NCI-H187 treated with DMSO at 0.1 percent for 48 hours (cell line): Measurements from ENCODE around the gene DNAH14.
"Not testable (repeated sequence)": the region's sequence is repeated elsewhere in the genome, so short reads cannot be mapped to it uniquely, and the experiment has no call there.

Experiments used
- DNase-seq: peaks from one replicate; lab custom pipeline; 2025; lab: John Stamatoyannopoulos, UW

The DNAH14 gene

DNA sequence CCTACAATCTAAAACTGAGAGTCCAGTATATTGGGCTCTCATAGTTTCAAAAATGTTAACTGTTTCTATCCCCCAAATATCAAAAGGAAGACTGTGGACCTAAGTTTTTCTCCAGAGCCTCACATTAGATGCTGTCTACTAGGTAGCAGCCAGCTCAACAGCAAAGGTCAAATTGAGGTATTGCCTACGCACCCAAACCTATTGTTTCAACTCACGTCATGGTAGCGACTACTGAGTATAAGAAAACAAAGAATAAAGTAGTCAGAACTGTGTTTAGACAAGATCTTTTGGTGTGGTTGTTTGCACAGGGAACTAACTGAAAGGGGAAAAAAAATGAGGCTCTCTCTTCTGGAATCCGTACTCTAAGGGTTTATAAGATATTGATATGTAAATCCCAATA lies 325.2 kb downstream of the DNAH14 start:
- no peak for DNase-seq

DNA sequence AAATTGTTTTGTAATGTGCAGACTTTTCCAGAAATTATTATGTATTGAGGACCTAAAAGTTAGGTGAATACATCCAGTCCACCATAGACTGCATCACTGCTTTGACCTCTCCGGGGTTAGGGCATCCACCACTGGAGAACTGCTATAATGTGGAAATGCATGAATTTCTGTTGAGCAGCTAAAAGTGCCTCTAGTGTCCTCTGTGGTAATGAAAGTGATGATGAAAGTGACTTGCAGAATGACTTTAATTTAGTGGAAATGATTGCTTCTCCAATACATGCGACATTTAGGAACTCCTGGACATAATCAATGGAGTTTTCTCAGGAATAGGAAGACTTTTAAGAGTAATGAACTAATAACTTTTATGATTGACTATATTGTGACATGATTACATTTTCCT lies 327.6 kb downstream of the DNAH14 start:
- no peak for DNase-seq

DNA sequence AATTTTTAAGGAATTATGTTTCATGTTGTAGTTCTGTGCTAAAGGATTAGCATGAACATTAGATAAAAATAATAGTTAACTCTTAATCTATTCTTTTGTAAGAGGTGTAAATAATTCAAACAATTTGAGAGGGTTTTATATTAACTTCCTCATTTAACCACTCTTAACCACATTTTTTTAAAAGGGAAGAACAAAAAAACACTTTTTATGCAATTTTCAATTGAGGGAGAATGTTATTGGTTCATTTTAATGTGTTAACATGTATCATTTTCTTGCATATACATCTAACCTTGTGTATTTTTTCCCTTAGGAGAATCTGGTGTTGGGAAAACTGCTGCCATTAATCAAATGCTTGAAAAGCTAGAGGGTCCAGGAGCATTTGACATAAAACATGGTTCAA lies 329.3 kb downstream of the DNAH14 start:
- no peak for DNase-seq

DNA sequence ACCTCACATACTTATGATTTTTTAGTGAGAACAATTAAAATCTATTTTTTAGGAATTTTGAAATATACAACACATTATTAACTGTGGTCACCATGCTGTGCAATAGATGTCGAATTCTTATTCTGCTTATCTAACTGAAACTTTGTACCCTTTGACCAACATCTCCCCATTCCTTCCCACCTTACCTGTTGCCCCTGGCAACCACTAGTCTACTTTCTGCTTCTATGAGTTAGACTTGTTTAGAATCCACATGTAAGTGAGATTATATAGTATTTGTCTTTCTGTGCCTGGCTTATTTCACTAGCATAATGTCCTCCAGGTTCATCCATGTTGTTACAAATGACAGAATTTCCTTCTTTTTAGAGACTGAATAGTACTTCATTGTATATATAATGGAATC lies 330.1 kb downstream of the DNAH14 start:
- DNase-seq: no peak

DNA sequence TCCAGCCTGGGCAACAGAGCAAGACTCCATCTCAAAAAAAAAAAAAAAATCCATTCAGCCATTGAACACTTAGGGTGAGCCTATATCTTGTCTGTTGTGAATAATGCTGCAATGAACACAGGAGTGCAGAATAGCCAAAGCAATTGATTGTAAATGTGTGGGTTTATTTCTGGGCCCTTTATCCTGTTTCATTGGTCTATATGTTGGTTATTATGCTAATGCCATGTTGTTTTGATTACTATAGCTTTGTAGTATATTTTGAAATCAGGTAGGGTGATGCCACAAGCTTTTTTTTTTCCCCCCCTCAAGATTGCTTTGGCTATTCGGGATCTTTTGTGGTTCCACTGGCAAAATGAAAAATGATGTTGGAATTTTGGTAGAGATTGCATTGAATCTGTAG lies 330.8 kb downstream of the DNAH14 start:
- no peak for DNase-seq

DNA sequence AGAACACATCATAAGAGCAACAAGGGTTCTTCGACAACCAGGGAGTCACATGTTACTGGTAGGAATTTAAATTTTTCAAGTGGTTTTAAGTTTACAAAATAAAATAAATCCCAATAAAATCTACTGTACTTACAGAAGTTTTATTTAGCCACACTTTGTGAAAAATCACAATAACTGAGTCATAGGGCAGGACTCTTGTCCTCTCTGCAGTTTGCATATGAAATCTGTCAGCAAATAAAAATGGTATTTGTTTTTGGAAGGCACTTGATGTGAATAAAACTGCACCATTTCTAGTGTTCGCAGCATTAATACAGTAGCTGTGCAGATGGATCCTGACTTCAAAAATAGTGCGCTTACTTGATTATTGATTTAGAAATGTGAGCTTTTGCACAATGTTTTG lies 348.0 kb downstream of the DNAH14 start:
- DNase-seq: no peak

DNA sequence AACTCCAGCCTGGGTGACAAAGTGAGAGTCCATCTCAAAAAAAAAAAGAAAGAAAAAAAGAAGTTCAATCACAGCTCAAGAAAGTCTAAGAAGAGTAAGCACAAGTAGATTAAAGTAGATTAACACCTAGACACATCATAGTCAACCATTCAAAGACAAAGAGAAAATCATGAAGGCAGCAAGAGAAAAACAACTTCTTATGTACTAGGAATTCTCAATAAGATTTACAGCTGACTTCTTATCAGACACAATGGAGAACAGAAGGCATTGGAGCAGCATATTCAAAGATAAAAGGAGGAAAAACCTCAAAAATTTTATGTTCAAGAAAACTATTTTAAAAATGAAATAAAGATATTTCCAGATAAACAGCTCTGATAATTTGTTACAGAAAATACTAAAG lies 351.1 kb downstream of the DNAH14 start:
- DNase-seq: no peak

DNA sequence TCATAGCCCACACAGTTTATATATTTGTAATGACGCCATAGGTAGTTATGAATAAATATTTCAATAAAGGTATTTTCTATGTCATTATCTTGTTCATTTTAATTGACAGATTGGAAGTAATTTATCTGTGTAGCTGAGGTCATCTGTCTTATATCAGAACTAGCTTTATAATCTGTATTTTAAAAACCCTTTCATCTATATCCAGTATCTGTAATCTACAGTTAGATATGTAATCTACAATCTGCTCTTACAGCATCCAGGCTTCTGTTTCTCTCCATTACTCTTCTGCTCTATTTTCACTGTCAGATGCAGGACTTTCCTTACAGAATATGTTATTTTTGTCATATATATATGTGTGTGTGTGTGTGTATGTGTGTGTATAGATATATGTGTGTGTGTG lies 360.8 kb downstream of the DNAH14 start:
- DNase-seq: no peak

DNA sequence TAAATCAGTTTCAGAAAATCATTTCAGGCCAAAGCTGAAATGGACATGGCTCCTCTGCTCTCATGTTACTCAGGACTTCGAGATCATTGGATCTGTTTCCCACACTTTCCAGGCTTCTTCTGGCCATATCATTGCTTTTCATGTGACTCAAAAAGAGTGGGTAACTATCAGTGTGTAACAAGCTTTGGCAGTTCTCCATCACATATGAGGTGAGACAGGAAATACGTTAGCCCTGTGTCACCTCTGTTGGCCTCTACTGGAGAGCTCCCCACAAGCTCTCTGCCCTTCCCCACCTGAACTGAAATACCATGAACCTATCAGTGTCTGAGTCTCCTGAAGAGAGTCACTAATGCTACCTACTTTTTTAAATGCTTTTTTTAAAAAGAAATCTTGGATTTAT lies 370.1 kb downstream of the DNAH14 start:
- no peak for DNase-seq

DNA sequence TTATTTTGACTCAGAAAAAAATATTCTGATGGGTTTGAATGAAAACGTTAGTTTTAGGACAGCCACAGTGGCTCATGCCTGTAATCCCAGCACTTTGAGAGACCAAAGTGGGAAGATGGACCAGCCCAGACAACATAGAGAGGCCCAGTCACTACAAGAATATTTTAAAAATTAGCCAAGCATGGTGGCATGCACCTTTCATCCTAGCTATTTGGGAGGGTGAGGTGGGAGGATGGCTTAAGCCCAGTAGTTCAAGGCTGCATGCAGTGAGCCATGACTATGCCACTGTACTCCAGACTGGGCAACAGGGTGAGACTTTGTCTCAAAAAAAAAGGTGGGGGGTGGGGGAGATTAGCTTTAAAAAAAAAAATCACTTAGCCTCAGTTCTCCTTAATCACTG lies 370.9 kb downstream of the DNAH14 start:
- no peak for DNase-seq

DNA sequence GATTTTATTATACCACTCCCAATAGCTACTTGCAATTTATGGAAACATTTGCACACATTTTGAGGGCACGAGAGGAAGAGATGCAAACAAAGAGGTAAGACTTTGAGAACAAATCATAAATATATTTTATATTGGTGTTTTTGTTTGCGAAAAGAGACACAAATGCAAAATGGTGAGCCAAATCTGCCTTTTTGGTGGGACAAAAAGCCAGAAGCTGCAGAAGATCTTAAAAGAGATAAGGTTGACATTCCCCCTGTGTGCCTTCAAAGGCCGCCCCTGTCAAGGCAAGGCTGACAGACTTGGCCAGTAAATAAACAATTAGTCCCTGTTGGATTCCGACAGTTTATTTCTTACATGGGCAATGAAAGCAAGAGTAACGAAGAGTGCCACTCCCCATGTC lies 375.5 kb downstream of the DNAH14 start:
- no peak for DNase-seq

DNA sequence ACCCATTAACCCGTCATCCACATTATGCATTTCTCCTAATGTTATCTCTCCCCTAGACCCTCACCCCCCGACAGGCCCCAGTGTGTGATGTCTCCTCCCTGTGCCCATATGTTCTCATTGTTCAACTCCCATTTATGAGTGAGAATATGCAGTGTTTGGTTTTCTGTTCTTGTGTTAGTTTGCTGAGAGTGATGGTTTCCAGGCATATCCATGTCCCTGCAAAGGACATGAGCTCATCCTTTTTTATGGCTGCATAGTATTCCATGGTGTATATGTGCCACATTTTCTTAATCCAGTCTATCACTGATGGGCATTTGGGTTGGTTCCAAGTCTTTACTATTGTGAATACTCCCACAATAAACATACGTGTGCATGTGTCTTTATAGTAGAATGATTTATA lies 381.1 kb downstream of the DNAH14 start:
- DNase-seq: not testable (repeated sequence)

DNA sequence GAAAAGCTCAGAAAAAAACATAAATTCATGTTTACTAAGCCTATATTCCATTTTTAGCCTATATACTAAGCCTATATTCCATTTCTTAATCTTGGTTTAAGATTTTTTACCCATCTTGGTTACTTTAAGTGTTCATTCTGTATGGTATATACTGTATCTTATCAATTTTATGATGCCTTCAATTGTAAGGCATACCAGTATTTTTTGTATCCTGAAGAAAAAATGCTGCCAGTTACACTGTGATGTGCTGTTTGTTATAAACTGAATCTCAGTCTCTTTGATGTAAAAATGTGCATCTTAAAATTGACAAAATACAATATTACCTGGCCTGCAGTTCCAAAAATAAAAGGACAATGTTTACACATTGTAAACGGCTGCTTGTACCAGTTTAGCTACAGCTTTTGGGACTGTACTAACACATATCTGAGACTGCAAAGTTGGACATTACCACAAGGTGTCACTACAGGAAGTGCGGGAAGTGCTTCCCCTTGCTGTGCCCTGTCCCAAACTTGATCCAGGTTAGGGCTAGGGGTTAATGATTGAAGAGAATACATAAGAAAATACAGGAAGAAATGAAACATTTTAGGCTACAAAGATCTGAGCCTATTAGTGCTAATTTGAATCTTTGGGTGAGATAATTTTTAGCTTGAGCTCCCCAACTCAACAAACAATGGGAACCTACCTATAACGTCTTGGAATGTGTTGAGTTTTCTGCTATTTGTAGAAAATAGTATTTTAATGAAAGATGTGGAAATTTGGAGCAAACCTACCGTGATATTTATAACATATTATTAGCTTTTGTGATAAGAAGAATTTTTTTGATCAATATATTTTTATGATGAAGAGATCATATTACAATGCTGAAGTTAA lies 389.5 kb downstream of the DNAH14 start:
- DNase-seq: no peak

DNA sequence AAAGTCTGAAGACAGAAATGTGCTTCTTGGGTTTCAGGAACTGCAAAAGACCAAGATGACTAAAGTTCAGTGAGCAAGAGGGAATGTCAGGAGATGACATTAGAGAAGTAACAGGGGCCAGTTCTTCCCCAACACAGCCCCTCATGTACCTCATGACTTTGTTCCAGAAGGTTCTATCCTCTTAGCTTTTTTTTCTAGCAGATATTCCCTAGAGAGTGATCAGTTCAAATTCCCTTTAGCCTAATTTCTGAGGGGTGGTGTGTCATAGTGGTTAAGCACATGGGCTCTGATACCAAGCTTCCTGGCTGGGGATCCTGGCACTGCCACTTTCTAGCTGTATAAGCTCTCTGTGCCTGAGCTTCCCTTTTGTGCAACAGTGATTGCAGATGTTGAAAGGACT lies 390.4 kb downstream of the DNAH14 start:
- no peak for DNase-seq

DNA sequence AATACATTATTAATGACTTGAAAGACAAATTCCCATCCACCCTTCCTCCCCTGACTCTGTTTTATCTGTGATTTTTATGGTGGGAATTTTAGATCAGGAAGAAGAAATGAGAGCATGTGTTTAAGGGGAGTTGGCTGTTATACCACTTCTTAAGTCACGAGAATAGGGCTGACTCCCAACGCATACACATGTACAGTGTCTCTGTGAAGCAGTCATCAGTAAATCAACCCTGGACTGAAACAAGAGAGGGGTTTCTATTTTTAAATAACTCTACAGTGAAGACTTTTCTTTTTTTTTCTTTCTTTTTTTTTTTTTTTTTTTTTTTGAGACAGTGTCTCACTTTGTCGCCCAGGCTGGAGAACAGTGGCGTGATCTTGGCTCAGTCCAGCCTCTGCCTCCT lies 392.3 kb downstream of the DNAH14 start:
- no peak for DNase-seq

DNA sequence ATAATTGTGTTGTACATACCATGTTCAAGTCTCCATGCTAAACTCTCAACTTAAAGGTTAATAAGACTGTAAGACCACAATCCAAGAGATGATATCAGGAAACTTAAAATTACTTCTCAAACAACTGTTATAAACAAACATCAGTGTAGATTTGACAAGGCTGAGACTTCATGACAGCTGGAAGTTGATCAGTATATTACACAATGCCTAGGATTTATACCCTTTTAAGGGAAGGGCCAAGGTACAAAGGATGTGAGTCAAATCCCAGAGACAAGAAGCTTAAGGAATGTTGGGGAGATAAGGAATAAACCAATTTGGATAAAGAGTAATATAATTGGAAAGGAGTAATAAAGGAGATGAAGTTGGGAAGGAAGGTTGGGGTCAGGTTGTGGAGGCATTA lies 399.6 kb downstream of the DNAH14 start:
- DNase-seq: no peak

DNA sequence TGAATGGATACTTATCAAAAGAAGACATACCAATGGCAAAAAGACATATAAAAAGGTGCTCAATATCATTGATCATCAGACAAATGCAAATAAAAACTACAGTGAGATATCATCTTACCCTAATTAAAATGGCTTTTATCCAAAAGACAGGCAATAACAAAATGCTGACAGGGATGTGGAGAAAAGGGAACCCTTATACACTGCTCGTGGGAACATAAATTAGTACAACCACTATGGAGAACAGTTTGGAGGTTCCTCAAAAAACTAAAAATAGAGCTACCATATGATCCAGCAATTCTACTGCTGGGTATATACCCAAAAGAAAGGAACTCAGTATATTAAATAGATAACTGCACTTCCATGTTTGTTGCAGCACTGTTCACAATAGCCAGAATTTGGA lies 400.5 kb downstream of the DNAH14 start:
- not testable (repeated sequence) for DNase-seq

DNA sequence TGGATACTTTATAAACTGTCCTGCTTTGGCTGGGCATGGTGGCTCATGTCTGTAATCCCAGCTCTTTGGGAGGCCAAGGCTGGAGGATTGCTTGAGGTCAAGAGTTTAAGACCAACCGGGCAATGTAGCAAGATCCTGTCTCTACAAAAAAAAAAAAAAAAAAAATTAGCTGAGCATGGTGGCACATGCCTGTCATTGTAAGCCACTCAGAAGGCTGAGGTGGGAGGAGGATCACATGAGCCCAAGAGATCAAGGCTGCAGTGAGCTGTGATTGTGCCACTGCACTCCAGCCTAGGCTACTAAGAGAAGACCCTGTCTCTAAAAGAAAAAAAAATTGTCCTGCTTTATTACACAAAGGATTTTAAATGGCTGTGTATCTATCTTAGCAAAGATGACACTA lies 403.2 kb downstream of the DNAH14 start:
- no peak for DNase-seq

DNA sequence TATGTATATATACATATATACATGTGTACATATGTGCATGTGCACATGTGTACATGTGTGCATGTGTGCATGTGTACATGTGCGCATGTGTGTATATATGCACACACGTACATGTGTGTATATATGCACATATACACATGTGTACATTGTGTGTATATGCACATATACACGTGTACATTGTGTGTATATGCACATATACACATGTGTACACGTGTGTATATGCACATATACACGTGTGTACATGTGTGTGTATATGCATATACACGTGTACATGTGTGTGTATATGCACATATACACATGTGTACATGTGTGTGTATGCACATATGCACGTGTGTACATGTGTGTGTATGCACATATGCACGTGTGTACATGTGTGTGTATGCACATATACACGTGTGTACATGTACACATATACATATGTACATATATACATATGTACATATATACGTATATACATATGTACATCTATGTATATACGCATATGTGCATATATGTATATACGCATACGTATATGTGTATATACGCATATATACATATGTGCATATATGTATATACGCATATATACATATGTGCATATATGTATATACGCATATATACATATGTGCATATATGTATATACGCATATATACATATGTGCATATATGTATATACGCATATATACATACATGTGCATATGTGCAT lies 405.8 kb downstream of the DNAH14 start:
- not testable (repeated sequence) for DNase-seq

DNA sequence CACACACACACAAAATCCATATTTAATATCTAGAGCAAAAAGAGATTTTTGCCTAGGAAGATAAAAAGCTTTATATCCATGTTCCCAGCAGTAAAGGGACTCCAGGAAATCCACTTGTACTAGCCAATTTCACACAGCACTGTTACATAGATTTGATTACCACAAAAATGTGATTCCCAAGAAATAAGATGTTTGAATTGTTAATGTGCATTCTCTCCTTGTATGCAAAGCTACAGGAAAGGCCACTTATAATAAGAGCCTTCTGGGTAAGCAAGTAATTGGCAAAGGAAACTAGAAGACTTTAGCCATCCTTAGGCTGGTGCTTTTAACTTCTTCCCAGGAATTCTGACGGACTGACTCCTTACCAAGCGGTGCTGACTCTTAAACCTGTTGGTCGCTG lies 409.1 kb downstream of the DNAH14 start:
- DNase-seq: no peak

DNA sequence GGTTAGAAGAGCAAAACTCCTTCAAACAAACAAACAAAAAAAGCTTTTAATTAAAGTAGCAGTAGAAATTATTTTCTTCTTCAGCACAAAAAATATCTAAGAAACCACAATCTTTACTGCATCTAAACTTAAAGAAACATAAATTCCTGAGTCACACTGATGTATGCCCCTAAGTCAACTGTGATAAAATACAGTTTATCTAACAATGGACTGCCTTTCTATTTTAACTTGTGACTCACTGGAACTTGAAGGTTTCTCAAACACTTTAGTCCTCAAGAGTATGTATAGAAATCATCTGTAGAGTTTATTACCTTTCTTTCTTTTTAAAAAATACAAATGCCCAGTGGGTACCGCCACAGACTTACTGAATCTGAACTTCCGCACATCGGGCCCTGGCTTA lies 412.2 kb downstream of the DNAH14 start:
- no peak for DNase-seq

DNA sequence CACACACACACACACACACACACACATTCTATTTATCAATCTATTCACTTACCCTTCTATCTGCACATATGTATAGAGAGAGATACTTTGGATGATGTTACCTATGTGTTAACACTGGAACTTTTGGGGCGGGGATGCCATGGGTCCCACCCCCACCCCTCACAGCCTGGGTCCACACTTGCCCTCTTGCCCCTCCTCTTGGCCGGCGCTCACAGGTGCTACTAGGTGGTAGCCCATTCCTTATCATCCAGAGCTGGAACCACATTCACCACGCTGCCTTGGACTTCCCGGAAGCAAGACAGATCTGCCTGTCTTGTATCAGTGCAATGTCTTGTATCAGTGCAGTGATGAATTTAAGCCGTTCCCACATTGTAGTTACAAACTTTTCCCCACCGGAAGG lies 413.2 kb downstream of the DNAH14 start:
- no peak for DNase-seq

DNA sequence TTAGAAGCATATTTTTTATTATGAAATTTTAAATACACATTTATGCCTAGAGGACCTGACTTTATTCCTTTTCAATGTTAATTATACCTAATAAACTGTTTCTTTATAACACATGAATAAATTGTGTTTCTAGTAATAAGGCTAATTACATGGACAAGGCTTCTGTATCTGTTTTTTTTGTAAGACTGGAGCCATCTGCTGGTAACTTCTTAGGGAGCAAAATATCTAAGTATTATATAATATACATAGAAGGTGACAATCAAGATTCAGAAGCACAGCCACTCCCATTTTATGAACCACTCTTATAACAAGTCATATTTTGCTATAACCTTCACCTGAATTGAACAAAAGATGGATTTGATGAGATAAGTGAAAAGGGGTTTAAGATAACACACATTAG lies 414.1 kb downstream of the DNAH14 start:
- no peak for DNase-seq
